ENCODE data around the gene TMEM132D. TPM values are rescaled to one million over a fixed set of nuclear protein-coding genes. Genes with fewer than 3 reads are reported as not detected.

The TMEM132D gene
- total RNA-seq, 1 donor from 2014 or later, result 1.0 TPM

- ATAC-seq (no peak), DNase-seq (no peak)
- Histone ChIP-seq H3K9me3 (no peaks in the 10 kb centered on the region), H3K27me3 (no peaks in the 10 kb centered on the region), H3K27ac (no peak overlapping the region), H3K4me3 (no peak overlapping the region), H3K4me1 (no peaks in the 10 kb centered on the region), H3K36me3 (no peaks in the 10 kb centered on the region)
- intact Hi-C loops (cut with DNase I), result no loop called here
- TF ChIP-seq, protein P1, sequence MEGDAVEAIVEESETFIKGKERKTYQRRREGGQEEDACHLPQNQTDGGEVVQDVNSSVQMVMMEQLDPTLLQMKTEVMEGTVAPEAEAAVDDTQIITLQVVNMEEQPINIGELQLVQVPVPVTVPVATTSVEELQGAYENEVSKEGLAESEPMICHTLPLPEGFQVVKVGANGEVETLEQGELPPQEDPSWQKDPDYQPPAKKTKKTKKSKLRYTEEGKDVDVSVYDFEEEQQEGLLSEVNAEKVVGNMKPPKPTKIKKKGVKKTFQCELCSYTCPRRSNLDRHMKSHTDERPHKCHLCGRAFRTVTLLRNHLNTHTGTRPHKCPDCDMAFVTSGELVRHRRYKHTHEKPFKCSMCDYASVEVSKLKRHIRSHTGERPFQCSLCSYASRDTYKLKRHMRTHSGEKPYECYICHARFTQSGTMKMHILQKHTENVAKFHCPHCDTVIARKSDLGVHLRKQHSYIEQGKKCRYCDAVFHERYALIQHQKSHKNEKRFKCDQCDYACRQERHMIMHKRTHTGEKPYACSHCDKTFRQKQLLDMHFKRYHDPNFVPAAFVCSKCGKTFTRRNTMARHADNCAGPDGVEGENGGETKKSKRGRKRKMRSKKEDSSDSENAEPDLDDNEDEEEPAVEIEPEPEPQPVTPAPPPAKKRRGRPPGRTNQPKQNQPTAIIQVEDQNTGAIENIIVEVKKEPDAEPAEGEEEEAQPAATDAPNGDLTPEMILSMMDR (IDR thresholded peaks at IDR 0.05), result no peak
These were observed 409.1 kb downstream of the TMEM132D start for GRCh38 chr12:129494766-129495165.

DNA sequence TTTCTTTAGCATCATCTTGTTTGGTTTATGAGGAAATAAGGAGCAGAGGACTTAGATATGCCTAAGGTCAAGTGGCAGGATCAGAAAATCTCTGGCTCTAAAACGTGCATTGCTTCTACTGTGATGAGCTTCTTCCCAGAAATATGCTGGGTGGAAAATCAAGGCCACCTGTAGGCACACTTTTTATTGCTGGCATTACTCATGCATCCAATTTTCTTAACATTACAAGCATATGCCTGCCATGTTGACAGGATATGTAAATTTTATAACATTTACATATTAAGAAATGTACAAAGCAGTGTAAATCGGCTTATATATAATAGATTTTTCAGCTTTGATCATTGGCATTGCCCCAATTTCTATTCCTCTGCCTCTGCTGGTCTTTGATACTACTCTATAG is 409.6 kb downstream of the TMEM132D start:
- DNase-seq (no peak), ATAC-seq (no peak)
- H3K27me3 ChIP-seq, result no peaks in the 10 kb centered on the region
- intact Hi-C loops (cut with DNase I), result no loop called here
- H3K36me3 ChIP-seq, result no peaks in the 10 kb centered on the region
- H3K4me3 ChIP-seq, result no peak overlapping the region
- no peak overlapping the region for H3K27ac ChIP-seq
- H3K4me1 ChIP-seq, result no peaks in the 10 kb centered on the region
- TF ChIP-seq, protein P1 (IDR thresholded peaks at IDR 0.05), result no peak
- H3K9me3 ChIP-seq, result no peaks in the 10 kb centered on the region

DNA sequence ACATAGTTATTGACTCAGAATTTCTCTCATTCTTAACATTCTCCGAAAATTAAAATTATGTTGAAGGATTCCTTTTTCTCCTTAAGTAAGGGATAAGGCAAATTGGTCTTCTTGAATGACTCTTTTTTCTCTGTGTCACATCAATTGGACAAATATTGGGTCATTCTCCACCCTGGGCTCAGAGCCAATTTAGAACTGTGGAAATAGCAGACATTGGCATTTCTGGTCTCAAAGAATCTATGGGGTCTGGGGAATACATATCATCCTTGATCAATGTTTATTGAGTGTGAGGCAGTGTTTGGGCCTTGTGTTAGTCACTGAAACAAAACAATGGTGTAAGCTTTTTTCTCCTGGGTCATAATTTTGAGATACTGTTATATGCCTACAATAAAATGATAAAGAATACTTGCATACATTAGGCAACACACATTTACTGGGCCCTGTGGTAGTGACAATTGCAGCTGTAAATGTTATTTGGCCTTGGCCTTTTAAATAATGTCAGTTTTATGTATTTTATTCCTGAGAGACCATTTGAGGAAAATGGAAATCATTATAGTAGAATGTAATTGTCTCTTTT is 414.6 kb downstream of the TMEM132D start:
- Histone ChIP-seq H3K27me3 (no peaks in the 10 kb centered on the region), H3K36me3 (no peaks in the 10 kb centered on the region), H3K4me1 (no peaks in the 10 kb centered on the region), H3K27ac (no peak overlapping the region), H3K4me3 (no peak overlapping the region), H3K9me3 (no peaks in the 10 kb centered on the region)
- no peak for DNase-seq
- TF ChIP-seq, protein P1 (IDR thresholded peaks at IDR 0.05), result no peak
- no peak for ATAC-seq
- intact Hi-C loops (cut with DNase I), result no loop called here

- Histone ChIP-seq H3K4me3 (no peak overlapping the region), H3K4me1 (no peaks in the 10 kb centered on the region), H3K9me3 (no peaks in the 10 kb centered on the region), H3K27ac (no peak overlapping the region), H3K36me3 (no peaks in the 10 kb centered on the region), H3K27me3 (no peaks in the 10 kb centered on the region)
- TF ChIP-seq, protein P1 (IDR thresholded peaks at IDR 0.05), result no peak
- ATAC-seq (no peak), DNase-seq (no peak)
- intact Hi-C loops (cut with DNase I), result no loop called here
These were observed 416.9 kb downstream of the TMEM132D start for GRCh38 chr12:129486931-129487330.

- intact Hi-C loops (cut with DNase I), result no loop called here
- ATAC-seq, result no peak
- no peak overlapping the region for H3K4me3 ChIP-seq
These were observed 420.5 kb downstream of the TMEM132D start for GRCh38 chr12:129483111-129483893.

More at GRCh38 chr12:129483111-129483893, 420.5 kb downstream of the TMEM132D start:
- TF ChIP-seq, protein P1 (IDR thresholded peaks at IDR 0.05), result no peak
- Histone ChIP-seq H3K9me3 (no peaks in the 10 kb centered on the region), H3K27ac (no peak overlapping the region), H3K4me1 (no peaks in the 10 kb centered on the region), H3K36me3 (no peaks in the 10 kb centered on the region), H3K27me3 (no peaks in the 10 kb centered on the region)
- no peak for DNase-seq
